Measurements from ENCODE around the gene RB1. TPM values are rescaled to one million over a fixed set of nuclear protein-coding genes. Genes with fewer than 3 reads are reported as not detected.

The RB1 gene
- total and polyA plus RNA-seq, 9 of the 15 experiments (the other 6 are each of a cell fraction or from before 2014, with no cell fraction given): 5.0 to 23.8 (median 17.9) TPM

DNA sequence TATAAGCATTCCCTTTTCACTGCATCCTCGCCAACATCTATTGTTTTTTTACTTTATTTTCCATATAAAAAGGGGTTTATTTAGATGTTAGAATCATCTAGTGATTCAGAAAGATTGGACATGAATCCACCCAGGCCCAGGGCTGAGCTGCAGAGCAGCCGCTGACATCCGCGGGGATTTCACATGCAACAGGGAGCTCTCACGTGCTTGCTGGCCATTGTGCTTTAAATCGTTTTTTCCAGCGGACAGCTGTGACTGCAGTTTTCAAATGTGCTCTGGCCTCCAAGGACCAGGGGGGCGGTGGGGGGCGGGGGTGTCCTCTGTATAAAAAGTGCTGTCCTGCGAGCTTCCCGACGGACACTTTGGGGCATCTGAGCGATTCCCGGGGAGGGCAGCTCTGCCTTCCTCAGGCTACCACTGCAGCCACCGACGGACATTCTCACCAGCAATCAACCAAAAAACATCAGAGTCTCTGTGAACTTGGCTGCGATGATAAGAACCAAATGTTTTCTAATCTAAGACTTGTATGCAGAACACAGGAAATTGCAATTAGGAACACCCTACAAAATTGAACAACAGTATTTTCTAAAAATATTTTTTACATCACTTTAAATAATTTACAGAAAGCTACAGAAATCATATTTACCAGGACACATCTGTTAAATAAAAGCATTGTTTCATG lies 12.6 kb downstream of the RB1 start:
- TF ChIP-seq VEZF1 (CRISPR knock-in tag; IDR thresholded peaks at IDR 0.05): no peak
- no peak for TF ChIP-seq RHOXF2B (CRISPR knock-in tag; conservative IDR thresholded peaks at IDR 0.05)
- TF ChIP-seq GABPA (tag; conservative IDR thresholded peaks at IDR 0.05; ENCODE audit: low read depth): no peak
- TF ChIP-seq PRDM10 (IDR thresholded peaks at IDR 0.05; ENCODE audit: partially characterized antibody): no peak
- Histone ChIP-seq H3K4me2 (ENCODE audit: insufficient read depth, low read length) (no peak overlapping the region), H3K4me3 (no peak overlapping the region), H3K27me3 (ENCODE audit: control insufficient read depth in 2 of 2, insufficient read depth in 2 of 2, low read length in 2 of 2) (no peaks in the 10 kb centered on the region), H3K9me1 (ENCODE audit: control insufficient read depth, insufficient read depth, low read length) (no peaks in the 10 kb centered on the region), H3K27ac (ENCODE audit: extremely low read depth, low read depth, low read length) (no peak overlapping the region), H4K20me1 (replicated peaks; ENCODE audit: control insufficient read depth, insufficient read depth, low read length) (no peaks in the 10 kb centered on the region), H2AFZ (ENCODE audit: low read depth, low read length) (no peak overlapping the region), H3K79me2 (ENCODE audit: control insufficient read depth, insufficient read depth, low read length) (no peaks in the 10 kb centered on the region), H3K9ac (ENCODE audit: insufficient read depth in 1 of 2, low read depth in 2 of 2, low read length in 2 of 2) (no peak overlapping the region), H3K36me3 (ENCODE audit: control insufficient read depth, insufficient read depth, low read length) (no peaks in the 10 kb centered on the region), H3K4me1 (replicated peaks in 1 of 2; ENCODE audit: control insufficient read depth in 2 of 2, insufficient read depth in 2 of 2, low read length in 2 of 2) (no peaks in the 10 kb centered on the region; a peak in 1 of 5 replicates), H3K9me3 (replicated peaks; ENCODE audit: control insufficient read depth, insufficient read depth, low read depth, low read length) (no peaks in the 10 kb centered on the region)
- in situ Hi-C loops (cut with MboI) (no loop called here), intact Hi-C loops (cut with micrococcal nuclease) (no loop called here)
- ATAC-seq (no peak), FAIRE-seq (no peak), DNase-seq (ENCODE audit: extremely low read depth in 1 of 4, low spot score in 3 of 4) (no peak)
- WGBS (ENCODE audit: insufficient coverage, low coverage, missing lambda C conversion rate): 92% methylated on average over 10 of the region's 17 CpGs
- CTCF ChIA-PET (ENCODE audit: low intra/inter-chr PET ratio): no interaction called here
- BruUV-seq (replicated peaks): no TSS peak
- POLR2A ChIA-PET: no interaction called here

Data from K562 (cell line).